ENCODE measurements around the gene CDX1. TPM values are rescaled to one million over a fixed set of nuclear protein-coding genes. Genes with fewer than 3 reads are reported as not detected.

Gene CDX1
- total and polyA plus RNA-seq, 12 donors = 0.13 to 0.32 TPM; not detected in 10

GRCh38 chr5:150166037-150166649, 435 bp upstream of the CDX1 start:
- Histone ChIP-seq H3K36me3 (no peaks in the 10 kb centered on the region), H3K4me3 (no peak overlapping the region), H3K27me3 (peaks cover 0 to 44% (median 10%) of the 10 kb centered on the region in 7 donors), H3K4me1 (peaks cover 7 to 63% (median 36%) of the 10 kb centered on the region in 9 donors), H3K27ac (no peak overlapping the region), H3K9me3 (no peaks in the 10 kb centered on the region)
- ATAC-seq (no peak), DNase-seq (no peak)
- 75 to 82% methylated on average over 27 of the region's 27 CpGs for WGBS, 2 donors
- intact Hi-C loops (cut with DNase I) = loop anchor here in 1 of 10 donors (10.0 kb wide), 2 partner anchors 179 to 269 kb away; no protein-coding TSS in a partner anchor
- TF ChIP-seq, protein P1, sequence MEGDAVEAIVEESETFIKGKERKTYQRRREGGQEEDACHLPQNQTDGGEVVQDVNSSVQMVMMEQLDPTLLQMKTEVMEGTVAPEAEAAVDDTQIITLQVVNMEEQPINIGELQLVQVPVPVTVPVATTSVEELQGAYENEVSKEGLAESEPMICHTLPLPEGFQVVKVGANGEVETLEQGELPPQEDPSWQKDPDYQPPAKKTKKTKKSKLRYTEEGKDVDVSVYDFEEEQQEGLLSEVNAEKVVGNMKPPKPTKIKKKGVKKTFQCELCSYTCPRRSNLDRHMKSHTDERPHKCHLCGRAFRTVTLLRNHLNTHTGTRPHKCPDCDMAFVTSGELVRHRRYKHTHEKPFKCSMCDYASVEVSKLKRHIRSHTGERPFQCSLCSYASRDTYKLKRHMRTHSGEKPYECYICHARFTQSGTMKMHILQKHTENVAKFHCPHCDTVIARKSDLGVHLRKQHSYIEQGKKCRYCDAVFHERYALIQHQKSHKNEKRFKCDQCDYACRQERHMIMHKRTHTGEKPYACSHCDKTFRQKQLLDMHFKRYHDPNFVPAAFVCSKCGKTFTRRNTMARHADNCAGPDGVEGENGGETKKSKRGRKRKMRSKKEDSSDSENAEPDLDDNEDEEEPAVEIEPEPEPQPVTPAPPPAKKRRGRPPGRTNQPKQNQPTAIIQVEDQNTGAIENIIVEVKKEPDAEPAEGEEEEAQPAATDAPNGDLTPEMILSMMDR (IDR thresholded peaks at IDR 0.05) = no peak

GRCh38 chr5:150167512-150167850, 903 bp downstream of the CDX1 start:
- 70 to 71% methylated on average over 15 of the region's 15 CpGs for WGBS, 2 donors
- intact Hi-C loops (cut with DNase I) = loop anchor here in 1 of 10 donors (10.0 kb wide), 2 partner anchors 177 to 267 kb away; no protein-coding TSS in a partner anchor
- TF ChIP-seq, protein P1 (IDR thresholded peaks at IDR 0.05) = no peak

DNA sequence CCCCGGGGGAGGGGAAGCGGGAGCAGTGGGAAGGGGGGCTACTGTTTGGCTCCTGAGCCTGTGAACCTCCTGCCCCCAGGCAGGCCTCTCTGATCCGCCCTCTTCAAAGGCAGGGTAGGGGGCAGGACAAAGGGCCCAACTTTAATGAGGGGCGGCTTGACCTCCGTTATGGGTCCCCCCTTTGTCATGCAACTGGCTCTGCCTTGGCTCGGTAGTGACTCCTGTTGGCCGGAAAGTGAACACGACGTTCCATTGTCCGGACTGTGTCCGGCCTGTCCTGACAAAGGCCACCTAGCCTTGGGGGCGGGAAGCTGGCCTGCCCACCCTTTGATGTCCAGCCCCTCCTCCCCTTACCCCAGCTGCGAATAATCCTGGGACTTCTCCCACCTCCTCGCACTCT, 1.3 kb downstream of the CDX1 start:
- ATAC-seq (no peak), DNase-seq (no peak)
- H3K27me3 ChIP-seq = peaks cover 0 to 44% (median 10%) of the 10 kb centered on the region in 7 donors
- H3K27ac ChIP-seq = no peak overlapping the region
- TF ChIP-seq, protein P1 (IDR thresholded peaks at IDR 0.05) = peak in 1 of 9 donors; percentile 5
- no peaks in the 10 kb centered on the region for H3K9me3 ChIP-seq
- no peaks in the 10 kb centered on the region for H3K36me3 ChIP-seq
- WGBS, 2 donors = 88 to 94% methylated on average over 14 of the region's 14 CpGs
- no peak overlapping the region for H3K4me3 ChIP-seq
- peaks cover 3 to 46% (median 25%) of the 10 kb centered on the region in 9 donors for H3K4me1 ChIP-seq
- intact Hi-C loops (cut with DNase I) = loop anchor here in 1 of 10 donors (10.0 kb wide), 2 partner anchors 177 to 267 kb away; no protein-coding TSS in a partner anchor

More at GRCh38 chr5:150167512-150167850, 903 bp downstream of the CDX1 start:
- Histone ChIP-seq H3K27ac (no peak overlapping the region), H3K36me3 (no peaks in the 10 kb centered on the region), H3K4me3 (no peak overlapping the region), H3K9me3 (no peaks in the 10 kb centered on the region), H3K27me3 (peaks cover 0 to 44% (median 10%) of the 10 kb centered on the region in 7 donors), H3K4me1 (peaks cover 3 to 50% (median 27%) of the 10 kb centered on the region in 9 donors)
- ATAC-seq (no peak), DNase-seq (no peak)

DNA sequence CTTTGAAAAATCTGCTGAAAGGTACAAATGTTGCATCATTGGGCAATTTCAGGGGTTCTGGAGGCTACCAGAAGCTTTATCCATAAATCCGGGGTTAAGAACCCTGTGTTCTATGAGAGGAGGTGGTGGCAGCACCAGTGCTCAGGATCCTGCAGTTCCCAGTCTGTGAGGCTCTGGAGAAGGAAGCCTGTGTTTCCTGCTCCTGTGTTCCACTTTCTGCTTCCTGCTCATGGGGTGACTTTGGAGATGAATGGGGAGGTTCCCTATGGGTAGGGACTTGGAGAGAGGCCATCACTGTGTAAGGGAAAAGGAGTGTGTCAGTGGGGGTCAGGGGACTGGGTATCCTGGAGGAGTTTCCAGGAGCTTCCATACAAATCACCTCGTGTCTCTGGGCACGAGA, 2.3 kb downstream of the CDX1 start:
- intact Hi-C loops (cut with DNase I) = loop anchor here in 1 of 10 donors (10.0 kb wide), 2 partner anchors 176 to 266 kb away; no protein-coding TSS in a partner anchor
- ATAC-seq (peak in 5 of 8 donors; percentile 23 to 57 (median 30)), DNase-seq (no peak)
- 36 to 47% methylated on average over 3 of the region's 3 CpGs for WGBS, 2 donors
- peaks cover 3 to 36% (median 15%) of the 10 kb centered on the region in 9 donors for H3K4me1 ChIP-seq
- H3K4me3 ChIP-seq = no peak overlapping the region
- no peaks in the 10 kb centered on the region for H3K9me3 ChIP-seq
- H3K36me3 ChIP-seq = no peaks in the 10 kb centered on the region
- peaks cover 0 to 44% (median 10%) of the 10 kb centered on the region in 7 donors for H3K27me3 ChIP-seq
- peak overlapping the region in 2 of 10 donors; percentile 15 to 35 for H3K27ac ChIP-seq
- TF ChIP-seq, protein P1 (IDR thresholded peaks at IDR 0.05) = no peak

Data from heart right ventricle (tissue), 16 donors.